ENCODE measurements around the gene PDE4A.
"Not testable (repeated sequence)": the region's sequence is repeated elsewhere in the genome, so short reads cannot be mapped to it uniquely, and the experiment has no call there.

The PDE4A gene

DNA sequence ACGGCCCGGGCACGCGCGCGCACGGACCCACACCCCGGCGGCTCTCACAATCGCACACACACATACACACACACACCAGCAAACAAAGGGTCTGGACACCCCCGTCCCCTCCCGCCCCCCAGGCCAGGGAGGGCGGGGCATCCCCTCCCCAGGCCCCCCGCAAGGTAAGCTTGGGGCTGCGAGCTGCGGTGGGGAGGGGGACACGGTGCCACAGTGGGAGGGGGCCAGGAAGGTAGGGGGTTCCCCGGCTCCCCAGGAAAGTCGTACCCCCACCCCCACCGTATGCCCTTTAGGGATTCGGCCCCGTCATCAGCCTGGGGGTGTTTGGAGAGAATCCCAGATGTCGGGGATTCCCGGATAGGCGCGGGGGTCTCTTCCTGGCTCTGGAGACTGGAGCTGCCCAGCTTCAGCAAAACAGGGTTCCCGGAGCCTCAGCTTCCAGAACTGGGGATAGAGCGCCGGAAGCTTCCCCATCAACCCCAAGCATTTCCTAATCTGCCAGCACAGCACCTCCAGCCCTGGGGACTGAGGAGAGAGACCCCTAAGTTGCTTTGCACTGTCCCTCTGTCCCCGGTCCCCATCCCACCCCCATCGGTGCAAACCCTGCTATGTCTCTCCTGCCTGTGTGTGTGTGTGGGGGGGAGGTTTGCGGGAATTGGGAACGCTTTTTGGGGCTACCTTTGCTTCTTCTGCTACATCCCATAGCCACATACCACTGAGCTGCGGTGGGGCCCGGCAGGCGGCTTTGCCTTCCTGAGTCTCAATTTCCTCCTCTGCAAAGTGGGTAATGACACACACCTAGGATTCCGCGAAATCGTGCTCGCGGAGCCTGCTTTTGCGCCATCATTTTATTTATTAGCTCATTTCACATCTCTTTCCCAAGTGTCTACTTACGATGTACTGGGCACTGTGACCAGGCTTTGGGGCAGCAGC lies 15.2 kb upstream of the PDE4A start:
- DNase-seq = peak; percentile 57 to 62

- DNase-seq = no peak
Measured at GRCh38 chr19:10406191-10406590, 14.1 kb upstream of the PDE4A start.

- DNase-seq = no peak
Measured at GRCh38 chr19:10407096-10407495, 13.2 kb upstream of the PDE4A start.

DNA sequence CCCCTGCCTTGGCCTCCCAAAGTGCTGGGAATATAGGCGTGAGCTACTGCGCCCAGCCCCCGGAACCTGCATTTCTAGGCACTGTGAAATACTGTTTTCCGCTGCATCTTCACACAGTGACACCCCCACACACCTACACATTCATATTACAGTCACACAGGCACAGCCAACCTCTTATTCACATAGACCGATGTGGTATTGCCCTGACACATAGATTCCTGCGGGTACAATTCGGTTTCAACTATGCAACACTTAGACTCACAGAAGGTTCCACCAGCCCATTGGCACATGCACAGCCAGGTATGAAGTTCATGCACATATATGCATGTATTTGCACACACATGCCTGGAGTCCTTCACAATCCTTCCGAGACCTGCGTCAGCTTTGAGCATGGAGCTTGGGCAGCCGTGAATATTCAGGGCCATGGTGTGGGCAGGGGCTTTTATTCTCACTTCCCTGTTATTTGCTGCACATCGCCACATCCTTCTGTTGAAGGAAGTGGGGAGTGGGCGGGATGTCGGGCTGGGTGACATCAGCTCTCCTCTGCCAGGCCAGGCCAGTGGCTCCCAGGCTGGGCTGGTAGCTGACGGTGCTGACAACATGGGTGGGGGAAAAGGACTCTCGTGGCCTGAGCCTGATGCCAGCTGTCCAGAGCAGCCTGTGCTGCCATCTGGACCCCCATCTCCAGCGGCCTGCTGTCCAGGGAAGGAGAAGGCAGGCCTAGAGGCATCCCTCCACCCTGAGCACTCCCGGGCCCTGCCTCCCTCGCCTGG lies 11.6 kb upstream of the PDE4A start:
- peak; percentile 45 to 55 for DNase-seq

- DNase-seq = not testable (repeated sequence)
Measured at GRCh38 chr19:10411224-10411623, 9.1 kb upstream of the PDE4A start.

DNA sequence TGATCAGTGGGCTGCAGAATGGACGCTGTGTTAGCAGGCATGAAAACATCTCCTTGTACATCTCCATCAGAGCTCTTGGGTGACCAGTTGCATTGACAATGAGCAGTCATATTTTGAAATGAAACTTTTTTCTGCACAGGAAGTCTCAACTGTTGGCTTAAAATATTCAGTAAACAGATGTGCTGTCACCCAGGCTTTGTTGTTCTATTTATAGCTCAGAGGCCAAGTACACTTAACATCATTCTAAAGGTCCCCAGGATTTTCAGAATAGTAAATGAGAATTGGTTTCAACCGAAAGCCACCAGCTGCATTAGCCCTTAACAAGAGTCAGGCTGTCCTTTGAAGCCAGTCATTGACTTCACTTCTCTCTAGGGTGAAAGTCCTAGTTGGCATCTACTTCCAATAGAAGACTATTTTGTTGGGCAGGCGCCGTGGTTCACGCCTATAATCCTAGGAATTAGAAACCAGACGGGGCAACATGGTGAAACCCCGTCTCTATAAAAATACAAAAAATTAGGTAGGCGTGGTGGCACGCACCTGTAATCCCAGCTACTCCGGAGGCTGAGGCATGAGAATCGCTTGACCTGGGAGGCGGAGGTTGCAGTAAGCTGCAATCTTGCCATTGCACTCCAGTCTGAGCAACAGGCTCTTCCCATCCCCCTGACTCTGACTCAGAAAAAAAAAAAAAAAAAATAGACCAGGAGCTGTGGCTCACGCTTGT lies 7.9 kb upstream of the PDE4A start:
- no peak for DNase-seq

GRCh38 chr19:10416083-10416379 lies 4.3 kb upstream of the PDE4A start:
- no peak for DNase-seq

GRCh38 chr19:10416380-10417257 lies 3.7 kb upstream of the PDE4A start:
- peak; percentile 89 to 92 for DNase-seq

- no peak for DNase-seq
Measured at GRCh38 chr19:10417541-10418234, 2.6 kb upstream of the PDE4A start.

DNA sequence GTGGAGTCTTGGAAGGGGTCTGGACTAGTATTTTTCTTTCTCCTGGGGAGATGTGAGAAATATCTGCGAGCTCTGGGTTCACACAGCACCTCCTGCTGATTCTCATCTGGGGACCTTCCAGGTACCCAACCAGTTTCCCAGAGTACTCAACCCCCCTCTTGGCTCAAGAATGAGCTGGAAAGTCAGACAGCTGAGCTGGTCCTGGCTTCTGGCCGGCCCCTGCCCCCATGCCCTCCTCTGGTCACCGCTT lies 2.2 kb upstream of the PDE4A start:
- no peak for DNase-seq

DNA sequence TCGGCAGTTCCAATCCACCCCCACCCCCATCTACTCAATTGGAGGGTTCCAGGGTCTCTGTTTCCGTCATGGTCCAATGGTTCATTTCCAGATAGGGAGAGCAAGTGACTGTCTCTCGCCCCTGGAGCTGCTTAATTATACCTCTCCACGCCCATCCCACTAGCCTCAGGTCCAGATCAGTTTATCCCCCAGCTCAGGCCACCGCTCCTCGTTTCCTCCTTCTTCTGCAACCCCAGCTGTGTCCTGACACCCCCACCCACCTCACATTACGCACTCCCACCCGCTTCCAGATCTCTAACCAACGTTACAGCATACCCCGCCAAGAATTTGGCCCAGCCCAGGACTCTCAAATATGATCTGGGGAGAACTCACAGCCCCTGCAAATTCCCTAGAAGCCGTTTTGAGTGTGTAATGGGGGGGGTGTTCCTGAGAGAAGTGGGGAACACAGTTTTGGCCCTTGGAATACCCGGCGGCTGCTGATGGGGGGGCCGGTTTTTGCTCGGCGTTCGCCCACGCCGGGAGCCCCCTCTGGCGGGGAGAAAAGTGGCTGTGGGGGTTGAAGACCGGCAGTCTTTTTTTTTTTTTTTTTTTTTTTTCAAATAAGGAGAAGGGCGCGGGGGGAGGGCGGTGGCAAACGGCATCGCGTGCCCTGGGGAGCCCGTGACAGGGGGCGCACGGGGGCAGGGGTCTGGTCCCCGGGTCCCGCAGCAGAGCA lies 1.7 kb upstream of the PDE4A start:
- no peak for DNase-seq

DNA sequence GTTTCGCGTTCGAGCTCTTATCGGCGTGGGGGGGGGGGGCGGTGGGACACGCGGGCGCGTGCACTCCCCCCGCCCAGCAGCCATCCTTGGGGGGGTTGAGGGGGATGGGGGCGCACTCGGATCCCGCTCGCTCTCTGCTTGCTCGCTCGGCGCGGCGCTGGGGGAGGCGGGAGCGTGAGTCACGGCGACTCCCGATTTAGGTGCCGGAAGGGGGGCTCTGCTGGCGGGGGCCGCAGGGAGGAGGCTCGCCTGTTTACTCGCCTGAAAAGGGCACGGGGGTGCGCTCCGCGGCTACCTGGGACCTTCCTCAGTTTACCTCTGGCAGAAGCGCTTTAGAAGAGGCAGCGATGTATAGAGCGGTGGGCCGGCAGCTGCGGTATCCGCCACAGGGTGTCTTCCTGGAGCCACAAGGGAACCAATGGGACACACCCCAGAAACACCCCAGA lies 1.1 kb upstream of the PDE4A start:
- peak in 1 of 2 experiments; percentile 37 for DNase-seq

GRCh38 chr19:10419646-10420443 lies 493 bp upstream of the PDE4A start:
- no peak for DNase-seq

GRCh38 chr19:10421240-10422045 lies 1.1 kb downstream of the PDE4A start:
- DNase-seq = no peak

DNA sequence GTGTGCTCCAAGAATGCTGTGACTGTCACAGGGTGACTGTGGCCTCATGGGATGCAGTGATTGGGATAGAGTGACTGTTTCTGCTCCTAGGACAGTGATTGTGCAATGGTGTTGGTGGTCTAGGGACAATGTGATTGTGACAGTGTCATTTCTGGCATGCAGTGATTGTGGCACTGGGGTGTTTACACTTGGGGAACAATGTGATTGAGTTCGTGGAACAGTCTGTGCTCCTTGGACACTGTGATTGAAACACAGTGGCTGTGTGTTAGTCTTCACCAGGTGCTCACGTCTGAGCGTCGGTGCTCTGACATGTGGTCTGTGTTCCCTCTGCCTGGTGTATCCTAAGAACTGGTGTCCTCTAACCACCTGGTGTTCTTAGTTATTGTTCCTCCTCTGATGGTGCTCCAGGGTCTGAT lies 1.7 kb downstream of the PDE4A start:
- no peak for DNase-seq

DNA sequence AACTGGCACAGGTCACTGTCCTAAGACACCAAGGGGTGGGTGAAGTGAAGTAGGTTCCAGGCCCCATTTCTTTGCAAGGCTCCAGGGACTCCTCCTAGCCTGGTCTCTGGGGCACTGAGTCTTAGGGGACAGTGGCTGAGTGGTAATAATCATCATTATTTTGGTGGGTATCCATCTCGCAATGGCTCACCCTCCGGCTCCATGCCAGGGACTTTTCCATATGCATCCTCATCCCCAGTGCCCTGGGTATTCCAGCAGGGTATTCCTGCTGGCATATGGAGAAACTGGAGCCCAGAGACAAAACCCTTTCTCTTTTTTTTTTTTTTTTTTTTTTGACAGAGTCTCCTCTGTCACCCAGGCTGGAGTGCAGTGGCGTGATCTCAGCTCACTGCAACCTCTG lies 2.5 kb downstream of the PDE4A start:
- no peak for DNase-seq

DNA sequence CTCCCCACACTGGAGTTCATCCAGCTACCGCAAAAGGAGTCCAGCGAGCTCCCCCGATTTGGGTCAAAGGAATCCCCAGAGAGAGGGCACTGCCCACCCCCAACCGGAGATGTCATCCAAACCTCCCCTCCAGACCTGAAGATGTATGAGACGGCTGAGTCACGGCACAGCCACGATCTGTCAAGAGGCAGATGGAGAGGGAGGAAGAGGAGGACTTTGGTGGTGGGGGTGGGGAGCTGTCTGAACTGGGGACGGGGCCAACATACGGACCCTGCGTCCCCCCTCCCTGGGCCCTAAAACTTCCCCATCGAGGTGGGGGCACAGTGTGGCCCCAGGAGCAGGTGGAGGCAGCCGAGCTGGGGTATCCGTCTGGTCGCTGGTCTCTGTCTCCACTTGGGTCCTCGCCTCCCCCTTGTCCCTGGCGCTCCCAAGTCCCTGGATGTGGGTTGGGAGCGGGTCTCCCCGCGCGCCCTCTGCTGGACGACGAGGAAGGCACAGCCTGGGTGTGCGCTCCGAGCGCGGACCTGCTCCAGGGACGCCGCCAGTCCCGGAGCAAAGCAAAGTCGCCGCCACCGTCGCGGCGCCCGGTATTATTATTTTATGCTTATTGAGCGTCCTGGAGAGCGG lies 3.8 kb downstream of the PDE4A start:
- DNase-seq = peak; percentile 55 to 59

GRCh38 chr19:10427169-10427568 lies 6.8 kb downstream of the PDE4A start:
- no peak for DNase-seq

GRCh38 chr19:10428996-10429381 lies 8.7 kb downstream of the PDE4A start:
- DNase-seq = no peak

Data from activated CD4-positive, alpha-beta T cell treated with anti-CD3 and anti-CD28 coated beads, Interleukin-2, amount 50 U/mL, for 4 hours (primary cell).